D341Med (cell line): ENCODE measurements around the gene NR1I3.
A peak's percentile ranks its signal among the peaks of the same experiment; 100 is the strongest.
"Not testable (repeated sequence)": the region's sequence is repeated elsewhere in the genome, so short reads cannot be mapped to it uniquely, and the experiment has no call there.

ENCODE experiments used
- DNase-seq: peaks from one replicate; pipeline ENCODE4 v3.0.0; 2012; ENCODE audit warnings: low spot score

Gene NR1I3

GRCh38 chr1:161238039-161238473 is at the start of gene NR1I3:
TSS of gene NR1I3 (minus strand) at chr1:161238203. CDS start at chr1:161236565, 1,638 bp downstream.
- no peak for DNase-seq

GRCh38 chr1:161287482-161288054 is 49.6 kb upstream of the NR1I3 start:
- DNase-seq = no peak

GRCh38 chr1:161285521-161285920 is 47.5 kb upstream of the NR1I3 start:
- DNase-seq = no peak

- DNase-seq = no peak
These were observed 47.1 kb upstream of the NR1I3 start for GRCh38 chr1:161285113-161285512.

- no peak for DNase-seq
These were observed 45.0 kb upstream of the NR1I3 start for GRCh38 chr1:161282991-161283390.

- DNase-seq = peak; percentile 76
These were observed 36.9 kb upstream of the NR1I3 start for GRCh38 chr1:161274874-161275273.

- no peak for DNase-seq
These were observed 35.4 kb upstream of the NR1I3 start for GRCh38 chr1:161273402-161273801.

- no peak for DNase-seq
These were observed 29.3 kb upstream of the NR1I3 start for GRCh38 chr1:161267321-161267720.

GRCh38 chr1:161266836-161267235 is 28.8 kb upstream of the NR1I3 start:
- no peak for DNase-seq

- DNase-seq = no peak
These were observed 28.2 kb upstream of the NR1I3 start for GRCh38 chr1:161266202-161266601.

- DNase-seq = no peak
These were observed 27.3 kb upstream of the NR1I3 start for GRCh38 chr1:161265305-161265704.

- DNase-seq = no peak
These were observed 23.5 kb upstream of the NR1I3 start for GRCh38 chr1:161261261-161262235.

GRCh38 chr1:161260376-161261260 is 22.6 kb upstream of the NR1I3 start:
- DNase-seq = peak; percentile 71

- DNase-seq = no peak
These were observed 21.8 kb upstream of the NR1I3 start for GRCh38 chr1:161259765-161260164.

GRCh38 chr1:161259345-161259702 is 21.3 kb upstream of the NR1I3 start:
- no peak for DNase-seq

- DNase-seq = no peak
These were observed 20.7 kb upstream of the NR1I3 start, which contains the start of gene PCP4L1 for GRCh38 chr1:161258439-161259344. TSS of gene PCP4L1 (plus strand) at chr1:161258745. CDS start at chr1:161258975, 230 bp downstream.

- DNase-seq = not testable (repeated sequence)
These were observed 19.1 kb upstream of the NR1I3 start for GRCh38 chr1:161257109-161257508.

GRCh38 chr1:161255955-161256520 is 18.0 kb upstream of the NR1I3 start:
- DNase-seq = not testable (repeated sequence)

- not testable (repeated sequence) for DNase-seq
These were observed 17.3 kb upstream of the NR1I3 start for GRCh38 chr1:161255302-161255701.

GRCh38 chr1:161251579-161251978 is 13.6 kb upstream of the NR1I3 start:
- DNase-seq = no peak

GRCh38 chr1:161250829-161251228 is 12.8 kb upstream of the NR1I3 start:
- no peak for DNase-seq
